Esophagus squamous epithelium (tissue), 5 donors: ENCODE results near the gene TMEM8B. TPM values are rescaled to one million over a fixed set of nuclear protein-coding genes. Genes with fewer than 3 reads are reported as not detected.

ENCODE experiments used
- DNase-seq: peaks from one replicate; lab custom pipeline; 2025; lab: John Stamatoyannopoulos, UW
- H3K27ac ChIP-seq, 4 donors: fragments of 200-600 bp; sonication (generic); one replicate each; pipeline ENCODE4 v1.5.1; 2016 to 2019; ENCODE audit warnings: mild to moderate bottlenecking in 1 of 4
- H3K27me3 ChIP-seq, 4 donors: fragments of 200-600 bp; sonication (generic); 1 replicate in 3 of 4; 2 replicates in 1 of 4; pipeline versions ENCODE4 v1.5.1 to v1.6.0; 2017 to 2021; ENCODE audit warnings: antibody characterized with exemption in 1 of 4
- H3K36me3 ChIP-seq, 3 donors: fragments of 200-600 bp; sonication (generic); one replicate each; pipeline ENCODE4 v1.5.1; 2016 to 2019
- H3K4me1 ChIP-seq, 3 donors: fragments of 200-600 bp; sonication (generic); one replicate each; pipeline ENCODE4 v1.5.1; 2017 to 2019
- H3K4me3 ChIP-seq, 4 donors: fragments of 200-600 bp; sonication (generic); 1 replicate in 3 of 4; 2 replicates in 1 of 4; pipeline ENCODE4 v1.5.1; 2016 to 2019; ENCODE audit warnings: mild to moderate bottlenecking in 2 of 4, moderate library complexity in 1 of 4
- H3K9me3 ChIP-seq, 3 donors: fragments of 200-600 bp; sonication (generic); one replicate each; pipeline ENCODE4 v1.5.1; 2016 to 2019
- POLR2A ChIP-seq, 4 donors: fragments of 450-650 bp; IDR thresholded peaks; one replicate each; pipeline ENCODE4 v1.6.1; 2017; ENCODE audit warnings: antibody characterized with exemption in 4 of 4, mild to moderate bottlenecking in 4 of 4, moderate library complexity in 3 of 4
- WGBS, 2 donors: methylation state at CpG; one replicate each; pipeline ENCODE4 v1.1.5; 2018; 5-methylcytosine and 5-hydroxymethylcytosine counted together
- intact Hi-C: fragments of 100-400 bp; cut with DNase I; formaldehyde crosslinking; loops from one replicate; pipeline ENCODE4 v1.15.0; 2022
- total RNA-seq, 4 donors: library from RNA; depleted of rRNA; stranded (reverse); fragments of >200 nt; gene quantifications; one replicate each; pipeline ENCODE4 v1.1.0, GENCODE V29; 2016
- TF ChIP-seq, protein P1 (sequence below), 6 experiments: fragments of 450-650 bp in 4 of 6; fragments of 200-600 bp in 2 of 6; sonication (generic) in 2 of 6; IDR thresholded peaks; one replicate each; pipeline ENCODE4 v1.5.1; 2016 to 2019; ENCODE audit warnings: antibody characterized with exemption in 6 of 6, mild to moderate bottlenecking in 4 of 6, moderate library complexity in 4 of 6
- donor health status: DM: yes; HTN: yes; CAD: no.

Gene TMEM8B
- total RNA-seq, 4 donors from 2014 or later: 0.35 to 4.8 (median 1.4) TPM

DNA sequence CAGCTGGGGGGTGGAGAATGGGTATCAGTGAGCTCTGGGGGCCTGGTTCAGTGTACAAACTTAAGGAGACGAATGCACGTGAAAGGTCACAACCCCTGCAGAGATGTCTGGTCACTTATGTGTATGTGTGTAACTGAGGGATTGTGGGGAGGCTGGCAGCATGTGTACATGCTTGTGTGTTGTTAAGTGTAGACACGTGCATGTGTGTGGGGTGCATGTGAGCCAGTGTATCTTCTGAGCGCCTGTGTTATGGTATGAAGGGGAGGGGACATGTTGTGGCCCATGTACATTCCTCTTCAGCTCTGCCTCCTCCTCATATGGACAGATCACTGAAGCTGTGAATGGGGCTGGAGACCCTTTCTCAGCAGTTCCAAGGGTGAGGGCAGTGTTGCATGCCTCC, 2.0 kb downstream of the TMEM8B start:
- DNase-seq: no peak
- Histone ChIP-seq H3K4me1 (peaks cover 17 to 74% (median 18%) of the 10 kb centered on the region in 3 donors), H3K36me3 (no peaks in the 10 kb centered on the region), H3K27ac (no peak overlapping the region), H3K9me3 (no peaks in the 10 kb centered on the region), H3K27me3 (no peaks in the 10 kb centered on the region), H3K4me3 (no peak overlapping the region)
- TF ChIP-seq POLR2A (IDR thresholded peaks at IDR 0.05): no peak
- TF ChIP-seq, protein P1, sequence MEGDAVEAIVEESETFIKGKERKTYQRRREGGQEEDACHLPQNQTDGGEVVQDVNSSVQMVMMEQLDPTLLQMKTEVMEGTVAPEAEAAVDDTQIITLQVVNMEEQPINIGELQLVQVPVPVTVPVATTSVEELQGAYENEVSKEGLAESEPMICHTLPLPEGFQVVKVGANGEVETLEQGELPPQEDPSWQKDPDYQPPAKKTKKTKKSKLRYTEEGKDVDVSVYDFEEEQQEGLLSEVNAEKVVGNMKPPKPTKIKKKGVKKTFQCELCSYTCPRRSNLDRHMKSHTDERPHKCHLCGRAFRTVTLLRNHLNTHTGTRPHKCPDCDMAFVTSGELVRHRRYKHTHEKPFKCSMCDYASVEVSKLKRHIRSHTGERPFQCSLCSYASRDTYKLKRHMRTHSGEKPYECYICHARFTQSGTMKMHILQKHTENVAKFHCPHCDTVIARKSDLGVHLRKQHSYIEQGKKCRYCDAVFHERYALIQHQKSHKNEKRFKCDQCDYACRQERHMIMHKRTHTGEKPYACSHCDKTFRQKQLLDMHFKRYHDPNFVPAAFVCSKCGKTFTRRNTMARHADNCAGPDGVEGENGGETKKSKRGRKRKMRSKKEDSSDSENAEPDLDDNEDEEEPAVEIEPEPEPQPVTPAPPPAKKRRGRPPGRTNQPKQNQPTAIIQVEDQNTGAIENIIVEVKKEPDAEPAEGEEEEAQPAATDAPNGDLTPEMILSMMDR (IDR thresholded peaks at IDR 0.05): no peak
- WGBS, 2 donors: 79 to 82% methylated on average over 4 of the region's 4 CpGs
- intact Hi-C loops: no loop called here

DNA sequence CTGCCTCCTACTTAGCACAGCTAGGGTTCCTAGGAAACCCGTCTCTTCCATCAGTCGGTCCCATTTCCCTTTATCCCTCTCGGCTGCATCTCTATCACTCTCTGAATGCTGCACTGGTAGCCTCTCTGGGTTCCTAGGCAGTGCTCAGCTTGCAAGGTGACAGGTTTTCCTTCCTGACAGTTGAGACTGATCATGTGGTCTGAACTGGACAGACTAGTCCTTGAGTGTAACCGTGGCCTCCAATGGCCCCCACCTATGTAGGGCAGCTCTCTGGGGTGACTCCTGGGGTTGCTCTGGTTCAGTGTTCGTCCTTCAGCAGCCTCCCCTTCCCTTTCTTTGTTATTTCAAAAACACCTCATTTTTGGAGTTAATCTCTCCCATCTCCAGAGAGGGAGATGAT, 3.8 kb downstream of the TMEM8B start:
- intact Hi-C loops: no loop called here
- H3K9me3 ChIP-seq: no peaks in the 10 kb centered on the region
- 75 to 76% methylated on average over 5 of the region's 5 CpGs for WGBS, 2 donors
- peaks cover 17 to 63% (median 18%) of the 10 kb centered on the region in 3 donors for H3K4me1 ChIP-seq
- H3K36me3 ChIP-seq: no peaks in the 10 kb centered on the region
- peaks cover 0 to 7% (median 0%) of the 10 kb centered on the region in 4 donors for H3K27me3 ChIP-seq
- TF ChIP-seq, protein P1 (IDR thresholded peaks at IDR 0.05): no peak
- TF ChIP-seq POLR2A (IDR thresholded peaks at IDR 0.05): no peak
- no peak for DNase-seq
- no peak overlapping the region for H3K4me3 ChIP-seq
- H3K27ac ChIP-seq: peak overlapping the region in 2 of 4 donors; percentile 31 to 41

DNA sequence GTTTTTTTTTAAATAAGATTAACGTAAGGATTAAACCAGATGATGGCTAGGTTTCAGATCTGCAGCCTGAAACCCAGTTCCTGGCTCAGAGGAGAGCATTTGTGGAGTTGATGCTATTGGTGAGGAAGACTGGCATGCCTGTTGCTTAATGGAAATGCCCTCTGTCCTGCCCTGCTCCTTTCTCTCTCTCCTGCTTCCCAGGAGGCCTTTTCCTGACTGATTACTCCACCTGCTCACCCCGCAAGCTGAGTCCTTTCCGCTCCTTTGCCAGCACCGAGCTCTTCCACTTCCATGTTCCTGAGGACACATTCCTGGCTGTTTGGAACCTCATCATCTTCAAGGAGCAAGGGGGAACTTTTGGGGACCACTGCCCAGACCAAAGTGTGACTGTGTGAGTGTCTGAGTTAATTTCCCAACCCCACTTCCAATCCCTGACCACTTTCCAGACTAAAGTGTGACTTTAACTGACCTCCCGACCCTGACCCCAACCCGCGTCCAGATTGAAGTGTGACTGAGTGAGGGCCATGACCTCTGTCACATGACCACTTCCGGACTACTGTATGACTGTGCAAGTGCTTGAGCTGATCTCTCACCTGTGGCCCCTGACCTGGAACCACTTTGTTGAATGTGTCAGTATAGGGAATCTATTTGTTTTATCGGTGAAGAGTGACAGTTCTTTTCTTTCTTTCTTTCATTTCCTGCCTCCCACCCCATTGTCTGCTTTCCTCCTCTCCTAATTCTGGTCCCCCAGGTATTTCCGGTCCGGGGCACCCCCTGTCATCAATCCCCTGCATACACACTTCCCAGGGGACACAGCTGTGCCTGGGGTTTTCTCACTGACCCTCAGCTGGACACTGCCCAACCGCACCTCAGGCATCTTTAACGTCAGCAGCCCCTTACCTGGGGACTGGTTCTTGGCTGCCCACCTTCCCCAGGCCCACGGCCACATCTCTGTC, 5.5 kb downstream of the TMEM8B start:
- WGBS, 2 donors: 73 to 85% methylated on average over 10 to 11 of the region's 14 CpGs
- no peak for DNase-seq
- Histone ChIP-seq H3K27me3 (peaks cover 0 to 17% (median 0%) of the 10 kb centered on the region in 4 donors), H3K4me3 (no peak overlapping the region), H3K27ac (peak overlapping the region in 1 of 4 donors; percentile 41), H3K4me1 (peaks cover 11 to 51% (median 14%) of the 10 kb centered on the region in 3 donors), H3K36me3 (no peaks in the 10 kb centered on the region), H3K9me3 (no peaks in the 10 kb centered on the region)
- intact Hi-C loops: no loop called here
- TF ChIP-seq POLR2A (IDR thresholded peaks at IDR 0.05): no peak
- TF ChIP-seq, protein P1 (IDR thresholded peaks at IDR 0.05): no peak

DNA sequence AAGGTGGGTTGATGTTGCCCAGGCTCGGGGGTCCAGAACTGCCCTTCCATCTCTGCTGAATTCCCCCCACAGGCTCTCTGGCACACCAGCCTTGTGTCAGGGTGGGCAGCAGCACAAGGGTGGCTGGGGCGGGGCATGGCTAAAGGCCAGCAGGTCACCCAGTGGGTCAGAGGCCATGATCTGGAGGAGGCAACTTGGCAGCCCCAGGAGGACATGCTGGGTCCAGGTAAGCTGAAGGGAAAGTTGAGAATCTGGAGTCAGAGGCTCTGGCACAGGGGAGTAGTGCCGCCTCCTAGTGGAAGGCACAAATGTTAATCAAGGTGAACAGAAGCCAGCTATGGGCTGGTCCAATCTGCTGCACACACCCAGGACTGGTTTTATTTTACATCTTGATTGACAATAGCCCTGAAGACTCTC, 6.2 kb downstream of the TMEM8B start:
- intact Hi-C loops: no loop called here
- WGBS, 2 donors: 100% methylated on average over 1 of the region's 3 CpGs
- no peak for DNase-seq
- H3K27ac ChIP-seq: no peak overlapping the region
- no peaks in the 10 kb centered on the region for H3K9me3 ChIP-seq
- TF ChIP-seq, protein P1 (IDR thresholded peaks at IDR 0.05): peak in 3 of 6 experiments; percentile 6 to 40 (median 9)
- no peak for TF ChIP-seq POLR2A (IDR thresholded peaks at IDR 0.05)
- no peak overlapping the region for H3K4me3 ChIP-seq
- H3K36me3 ChIP-seq: no peaks in the 10 kb centered on the region
- peaks cover 8 to 44% (median 11%) of the 10 kb centered on the region in 3 donors for H3K4me1 ChIP-seq
- H3K27me3 ChIP-seq: peaks cover 0 to 24% (median 0%) of the 10 kb centered on the region in 4 donors

DNA sequence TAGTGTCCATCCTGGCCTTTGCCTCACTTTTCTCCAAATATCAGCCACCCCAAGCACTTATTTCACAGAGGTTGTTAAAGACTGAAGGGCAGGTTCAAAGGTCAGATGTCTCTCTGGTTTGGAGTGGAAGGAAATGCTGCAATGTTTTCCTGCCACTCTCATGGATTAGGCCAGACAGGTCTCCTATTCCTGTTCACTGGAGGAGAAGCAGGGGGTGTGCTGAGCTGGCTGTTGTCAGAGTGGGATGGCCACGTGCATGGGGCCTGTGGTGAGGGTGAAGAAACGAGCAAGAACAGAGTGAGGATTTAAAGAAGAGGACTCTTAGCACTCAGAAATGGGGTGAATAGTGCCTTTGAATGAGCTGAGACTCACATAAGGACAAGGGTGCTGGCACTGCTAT, 6.7 kb downstream of the TMEM8B start:
- Histone ChIP-seq H3K4me1 (peaks cover 5 to 39% (median 11%) of the 10 kb centered on the region in 3 donors), H3K27ac (no peak overlapping the region)
- intact Hi-C loops: no loop called here

More for the DNA sequence above, 6.7 kb downstream of the TMEM8B start:
- TF ChIP-seq, protein P1 (IDR thresholded peaks at IDR 0.05): no peak
- no peak for TF ChIP-seq POLR2A (IDR thresholded peaks at IDR 0.05)
- no peak for DNase-seq
- no peaks in the 10 kb centered on the region for H3K36me3 ChIP-seq
- no peak overlapping the region for H3K4me3 ChIP-seq
- peaks cover 0 to 30% (median 0%) of the 10 kb centered on the region in 4 donors for H3K27me3 ChIP-seq
- WGBS, 2 donors: 81 to 85% methylated on average over 2 of the region's 2 CpGs
- no peaks in the 10 kb centered on the region for H3K9me3 ChIP-seq
